GM12872 (cell line): Measurements from ENCODE around the gene TAC4.

Experiments used
- CTCF ChIP-seq: IDR thresholded peaks from 3 replicates; pipeline ENCODE4 v1.5.1; 2011; ENCODE audit warnings: low read depth, mild to moderate bottlenecking, low read length, moderate library complexity; ENCODE audit not compliant: insufficient read depth

The TAC4 gene

GRCh38 chr17:49830605-49831004 is 17.3 kb downstream of the TAC4 start:
- TF ChIP-seq CTCF = no peak

GRCh38 chr17:49829026-49829425 is 18.8 kb downstream of the TAC4 start:
- TF ChIP-seq CTCF = no peak

- no peak for TF ChIP-seq CTCF
Measured at GRCh38 chr17:49825645-49826044, 22.2 kb downstream of the TAC4 start.

- no peak for TF ChIP-seq CTCF
Measured at GRCh38 chr17:49823614-49824013, 24.3 kb downstream of the TAC4 start.

- no peak for TF ChIP-seq CTCF
Measured at GRCh38 chr17:49822829-49823228, 25.0 kb downstream of the TAC4 start.

GRCh38 chr17:49821916-49822315 is 26.0 kb downstream of the TAC4 start:
- TF ChIP-seq CTCF = no peak

- no peak for TF ChIP-seq CTCF
Measured at GRCh38 chr17:49821466-49821865, 26.4 kb downstream of the TAC4 start.

- TF ChIP-seq CTCF = no peak
Measured at GRCh38 chr17:49820773-49821172, 27.1 kb downstream of the TAC4 start.
